Esophagus squamous epithelium (tissue), 4 donors: Measurements from ENCODE around the gene DNAH1.

Experiments
- POLR2A ChIP-seq, 4 donors: fragments of 450-650 bp; IDR thresholded peaks; one replicate each; pipeline ENCODE4 v1.6.1; 2017; ENCODE audit warnings: antibody characterized with exemption in 4 of 4, mild to moderate bottlenecking in 4 of 4, moderate library complexity in 3 of 4
- TF ChIP-seq, protein P1 (sequence below), 6 experiments: fragments of 450-650 bp in 4 of 6; fragments of 200-600 bp in 2 of 6; sonication (generic) in 2 of 6; IDR thresholded peaks; one replicate each; pipeline ENCODE4 v1.5.1; 2016 to 2019; ENCODE audit warnings: antibody characterized with exemption in 6 of 6, mild to moderate bottlenecking in 4 of 6, moderate library complexity in 4 of 6

- TF ChIP-seq, protein P1, sequence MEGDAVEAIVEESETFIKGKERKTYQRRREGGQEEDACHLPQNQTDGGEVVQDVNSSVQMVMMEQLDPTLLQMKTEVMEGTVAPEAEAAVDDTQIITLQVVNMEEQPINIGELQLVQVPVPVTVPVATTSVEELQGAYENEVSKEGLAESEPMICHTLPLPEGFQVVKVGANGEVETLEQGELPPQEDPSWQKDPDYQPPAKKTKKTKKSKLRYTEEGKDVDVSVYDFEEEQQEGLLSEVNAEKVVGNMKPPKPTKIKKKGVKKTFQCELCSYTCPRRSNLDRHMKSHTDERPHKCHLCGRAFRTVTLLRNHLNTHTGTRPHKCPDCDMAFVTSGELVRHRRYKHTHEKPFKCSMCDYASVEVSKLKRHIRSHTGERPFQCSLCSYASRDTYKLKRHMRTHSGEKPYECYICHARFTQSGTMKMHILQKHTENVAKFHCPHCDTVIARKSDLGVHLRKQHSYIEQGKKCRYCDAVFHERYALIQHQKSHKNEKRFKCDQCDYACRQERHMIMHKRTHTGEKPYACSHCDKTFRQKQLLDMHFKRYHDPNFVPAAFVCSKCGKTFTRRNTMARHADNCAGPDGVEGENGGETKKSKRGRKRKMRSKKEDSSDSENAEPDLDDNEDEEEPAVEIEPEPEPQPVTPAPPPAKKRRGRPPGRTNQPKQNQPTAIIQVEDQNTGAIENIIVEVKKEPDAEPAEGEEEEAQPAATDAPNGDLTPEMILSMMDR (IDR thresholded peaks at IDR 0.05): no peak
- TF ChIP-seq POLR2A (IDR thresholded peaks at IDR 0.05): no peak
Observed at GRCh38 chr3:52298149-52299098, 17.7 kb upstream of the DNAH1 start.
